Memory B cell (primary cell): ENCODE results near the gene PPP1R9B.

Experiments
- ATAC-seq: fragments of 150-1000 bp; cut with Tn5 transposase; 2 replicates; pipeline ENCODE4 v1.10.0; 2021; ENCODE audit warnings: low read depth, mild to moderate bottlenecking, moderate library complexity
- DNase-seq, 2 donors: peaks; one replicate each; pipeline ENCODE4 v3.0.0; 2022; ENCODE audit warnings: low spot score in 2 of 2
- H3K27ac Mint-ChIP-seq: one replicate; pipeline ENCODE4 v1.8.0; 2022; ENCODE audit warnings: mild to moderate bottlenecking, moderate library complexity, mixed read lengths
- H3K27me3 Mint-ChIP-seq: one replicate; pipeline ENCODE4 v1.8.0; 2022; ENCODE audit warnings: mixed read lengths
- H3K36me3 Mint-ChIP-seq: one replicate; pipeline ENCODE4 v1.8.0; 2022; ENCODE audit warnings: mild to moderate bottlenecking, mixed read lengths
- H3K4me1 Mint-ChIP-seq: one replicate; pipeline ENCODE4 v1.8.0; 2022; ENCODE audit warnings: mixed read lengths
- H3K4me3 Mint-ChIP-seq: one replicate; pipeline ENCODE4 v1.8.0; 2022; ENCODE audit warnings: mild to moderate bottlenecking, moderate library complexity, mixed read lengths
- H3K9me3 Mint-ChIP-seq: one replicate; pipeline ENCODE4 v1.8.0; 2022; ENCODE audit warnings: mixed read lengths

PPP1R9B gene

GRCh38 chr17:50149091-50149416, 1.4 kb downstream of the PPP1R9B start:
- Mint-ChIP-seq H3K4me3 (peak overlapping the region; percentile 97), H3K36me3 (peaks cover 24% of the 10 kb centered on the region), H3K9me3 (no peaks in the 10 kb centered on the region), H3K27ac (peak overlapping the region; percentile 92), H3K27me3 (no peaks in the 10 kb centered on the region), H3K4me1 (peaks cover 34% of the 10 kb centered on the region)
- ATAC-seq (no peak), DNase-seq (peak in 1 of 2 donors; percentile 38)

DNA sequence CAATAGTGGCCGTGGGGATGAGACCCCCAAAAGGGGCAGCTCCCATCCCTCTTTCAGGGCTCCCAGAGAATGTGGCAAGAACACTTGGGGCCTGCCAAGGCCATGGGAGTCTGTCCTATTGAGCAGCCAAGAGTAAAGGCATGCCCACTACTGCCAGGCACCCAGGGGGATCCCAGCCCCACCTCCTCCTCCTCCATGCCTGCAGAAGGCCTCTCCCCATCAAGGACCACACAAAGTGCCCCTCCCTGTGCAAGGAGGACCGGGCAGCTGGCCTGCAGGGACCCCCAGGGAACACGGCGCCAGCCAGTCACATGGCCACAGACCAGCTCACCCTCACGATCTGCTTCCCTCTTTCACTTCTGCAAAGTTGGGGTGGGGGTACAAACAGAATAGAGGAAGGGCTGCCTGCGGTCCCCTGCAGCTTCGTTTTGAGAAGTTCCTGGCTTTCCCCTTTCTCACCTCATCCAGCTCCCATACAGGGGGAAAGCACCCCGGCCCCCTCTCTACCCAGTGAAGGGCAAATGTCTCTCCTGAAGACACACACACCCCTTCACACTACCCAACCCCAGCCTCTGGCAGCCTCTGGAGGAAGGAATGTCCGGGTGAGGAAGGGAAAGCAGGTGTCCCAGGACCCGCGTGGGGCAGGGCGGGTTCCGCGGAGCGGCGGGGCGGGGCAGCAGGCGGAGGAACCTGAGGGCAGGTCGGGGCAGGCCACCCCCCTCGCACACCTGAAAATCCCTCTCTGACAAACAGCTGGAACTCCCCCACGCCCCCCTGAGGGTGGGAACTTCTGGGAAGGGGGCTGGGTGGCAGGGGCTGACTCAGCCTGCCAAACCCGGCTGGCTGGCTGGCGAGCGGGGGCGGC, 2.0 kb downstream of the PPP1R9B start:
- H3K9me3 Mint-ChIP-seq: no peaks in the 10 kb centered on the region
- peaks cover 24% of the 10 kb centered on the region for H3K36me3 Mint-ChIP-seq
- peaks cover 40% of the 10 kb centered on the region for H3K4me1 Mint-ChIP-seq
- peak overlapping the region; percentile 92 for H3K27ac Mint-ChIP-seq
- H3K4me3 Mint-ChIP-seq: peak overlapping the region; percentile 97
- peak; percentile 74 to 86 for DNase-seq
- ATAC-seq: peak; percentile 74
- H3K27me3 Mint-ChIP-seq: no peaks in the 10 kb centered on the region

DNA sequence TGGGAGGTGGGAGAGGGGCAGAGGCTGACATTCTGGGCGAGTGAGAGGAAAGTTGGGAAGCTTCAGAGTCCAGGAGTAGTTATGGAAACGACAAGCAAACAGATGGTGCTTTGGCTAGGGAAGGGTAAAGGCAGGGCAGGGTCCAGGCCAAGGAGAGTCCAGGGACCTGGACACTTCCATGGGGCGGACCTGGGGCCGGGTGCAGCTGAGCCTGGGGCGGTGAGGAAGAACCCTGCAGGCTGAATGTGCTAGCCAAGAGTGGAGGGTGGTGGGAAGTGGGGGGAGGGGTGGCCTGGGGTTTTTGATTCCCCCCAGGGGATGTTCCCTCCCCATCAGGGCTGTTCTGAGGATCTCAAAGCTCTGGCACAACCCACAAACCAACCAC, 2.6 kb downstream of the PPP1R9B start:
- Mint-ChIP-seq H3K4me3 (peak overlapping the region; percentile 97), H3K36me3 (peaks cover 28% of the 10 kb centered on the region), H3K27ac (peak overlapping the region; percentile 92), H3K4me1 (peaks cover 45% of the 10 kb centered on the region), H3K9me3 (no peaks in the 10 kb centered on the region), H3K27me3 (no peaks in the 10 kb centered on the region)
- ATAC-seq (no peak), DNase-seq (no peak)

DNA sequence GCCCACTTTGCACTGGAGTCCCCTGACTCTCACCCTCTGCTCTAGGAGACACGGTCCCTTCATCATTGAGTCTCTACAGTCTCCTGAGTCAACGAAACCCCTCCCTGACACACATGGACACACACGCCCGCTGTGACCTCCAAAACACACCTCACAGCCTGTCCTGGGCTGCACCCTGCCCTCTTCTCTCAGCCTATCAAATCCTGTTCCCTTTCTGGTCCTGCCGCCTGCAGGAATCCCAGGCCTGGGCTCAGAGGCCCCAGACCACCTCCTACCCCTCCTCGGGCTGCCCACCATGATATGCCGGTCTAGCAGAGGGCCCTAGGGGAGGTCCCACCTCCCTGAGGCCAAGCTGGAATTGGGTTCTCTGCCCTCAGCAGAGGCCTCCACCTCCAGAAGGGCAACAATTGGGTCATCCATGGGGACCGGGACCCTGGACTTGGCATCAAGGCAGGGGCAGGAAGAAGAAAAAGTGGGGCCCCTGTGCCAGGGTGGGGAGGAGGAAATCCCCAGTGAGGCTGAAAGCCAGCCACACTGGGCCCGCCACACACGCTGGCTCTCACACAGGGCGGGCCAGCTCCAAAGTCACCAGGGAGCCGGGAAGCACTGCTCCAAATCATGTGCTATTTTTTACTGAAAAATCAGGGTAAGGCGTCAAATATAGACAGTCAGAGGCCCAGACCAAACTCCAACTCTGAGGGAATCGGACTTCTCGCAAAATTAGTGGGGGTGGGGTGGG, 3.4 kb downstream of the PPP1R9B start:
- Mint-ChIP-seq H3K27ac (peak overlapping the region; percentile 92), H3K36me3 (peaks cover 36% of the 10 kb centered on the region), H3K9me3 (no peaks in the 10 kb centered on the region), H3K4me3 (peak overlapping the region; percentile 97), H3K27me3 (no peaks in the 10 kb centered on the region), H3K4me1 (peaks cover 50% of the 10 kb centered on the region)
- no peak for DNase-seq
- no peak for ATAC-seq

DNA sequence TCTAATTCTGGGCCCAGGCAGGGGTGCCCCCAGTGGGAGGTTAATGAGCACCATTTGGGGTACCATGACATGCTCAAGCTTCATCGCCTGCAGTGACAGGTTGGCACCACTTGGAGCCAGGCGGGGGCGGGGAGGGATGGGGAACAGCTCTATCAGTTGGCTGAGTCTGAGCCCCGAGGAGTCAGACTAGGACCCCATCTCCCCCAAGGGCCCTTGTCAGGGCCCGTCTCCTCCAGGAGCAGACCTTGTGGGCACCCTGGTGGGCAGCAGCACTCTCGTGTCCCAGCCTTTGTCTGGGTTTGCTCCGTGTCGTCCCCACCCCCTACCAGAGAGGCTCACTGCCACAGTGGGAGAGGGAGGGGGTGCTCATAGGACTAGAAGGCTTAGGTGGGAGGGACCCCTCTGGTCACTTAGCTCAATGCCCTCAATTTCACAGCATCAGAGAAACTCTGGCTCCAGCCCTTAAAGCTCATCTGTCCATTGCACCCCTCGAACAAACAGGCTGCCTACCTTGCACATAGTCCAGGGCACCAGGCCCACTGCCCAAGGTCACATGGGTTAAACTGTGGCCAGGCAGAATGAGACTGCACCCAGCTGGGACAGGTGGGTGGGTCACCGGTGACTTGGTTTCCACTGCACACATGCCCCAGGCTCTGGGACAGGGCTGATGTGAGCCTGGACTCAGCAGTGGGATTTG, 4.1 kb downstream of the PPP1R9B start:
- H3K36me3 Mint-ChIP-seq: peaks cover 40% of the 10 kb centered on the region
- no peaks in the 10 kb centered on the region for H3K9me3 Mint-ChIP-seq
- ATAC-seq (no peak), DNase-seq (no peak)
- no peaks in the 10 kb centered on the region for H3K27me3 Mint-ChIP-seq
- H3K27ac Mint-ChIP-seq: peak overlapping the region; percentile 92
- H3K4me1 Mint-ChIP-seq: peaks cover 55% of the 10 kb centered on the region
- peak overlapping the region; percentile 97 for H3K4me3 Mint-ChIP-seq

DNA sequence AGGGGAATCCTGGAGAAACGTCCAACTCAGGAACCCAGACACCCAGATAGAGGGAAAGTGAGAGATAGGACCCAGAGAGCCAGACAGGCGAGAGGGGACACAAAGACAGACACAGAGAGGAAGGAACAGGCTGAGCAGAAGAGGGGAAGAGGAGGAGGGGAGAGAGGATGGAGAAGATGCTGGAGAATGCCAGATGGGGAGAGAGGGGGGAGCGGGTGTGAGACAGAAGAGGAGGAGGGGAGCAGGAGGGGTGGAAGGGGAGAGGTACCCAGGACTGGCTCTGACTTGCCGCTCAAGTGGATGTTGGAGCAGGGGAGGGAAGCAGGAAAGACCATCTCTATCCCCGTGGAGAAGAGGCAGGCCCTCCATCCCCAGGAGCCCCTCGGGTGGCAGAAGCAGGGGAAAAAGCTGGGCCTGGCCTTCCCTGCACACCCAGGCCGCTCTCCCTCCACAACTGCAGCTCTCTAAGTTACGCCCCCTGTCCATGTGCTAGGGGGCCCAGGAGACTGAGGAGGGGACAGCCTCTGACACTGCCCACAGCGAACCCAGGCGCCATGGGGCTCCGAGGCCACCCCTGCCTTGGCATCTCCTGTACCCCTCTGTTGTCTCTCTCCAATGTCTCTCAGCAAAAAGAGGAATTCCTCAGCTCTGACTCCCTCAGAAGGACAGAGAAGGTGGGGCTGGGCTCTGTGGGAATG, 4.8 kb downstream of the PPP1R9B start:
- Mint-ChIP-seq H3K27ac (peak overlapping the region; percentile 92), H3K36me3 (peaks cover 42% of the 10 kb centered on the region), H3K9me3 (no peaks in the 10 kb centered on the region), H3K4me3 (peak overlapping the region; percentile 97), H3K4me1 (peaks cover 61% of the 10 kb centered on the region), H3K27me3 (no peaks in the 10 kb centered on the region)
- ATAC-seq (no peak), DNase-seq (no peak)

GRCh38 chr17:50144845-50145531, 5.5 kb downstream of the PPP1R9B start:
- Mint-ChIP-seq H3K27ac (peak overlapping the region; percentile 92), H3K36me3 (peaks cover 43% of the 10 kb centered on the region), H3K27me3 (no peaks in the 10 kb centered on the region), H3K9me3 (no peaks in the 10 kb centered on the region), H3K4me3 (peak overlapping the region; percentile 97), H3K4me1 (peaks cover 67% of the 10 kb centered on the region)
- ATAC-seq: no peak
- no peak for DNase-seq

DNA sequence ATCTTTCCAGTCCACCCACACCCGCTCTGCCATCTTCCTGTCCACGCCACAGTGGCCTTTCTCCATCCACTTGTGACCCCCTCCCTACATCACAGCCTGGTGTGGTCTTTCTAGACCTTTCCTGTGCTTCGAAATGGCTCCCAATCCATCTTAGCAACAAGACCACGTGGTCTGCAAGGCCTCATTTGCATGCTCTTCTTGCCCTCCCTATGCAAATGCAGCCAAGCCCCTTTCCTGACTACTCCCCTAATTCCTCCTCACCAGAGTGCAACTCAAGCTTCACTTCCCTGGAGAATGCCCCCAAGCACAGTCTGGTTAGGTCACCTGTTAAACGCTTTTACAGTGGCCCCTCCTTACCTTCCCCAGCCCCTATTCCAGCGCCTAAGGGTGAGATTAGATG, 6.1 kb downstream of the PPP1R9B start:
- Mint-ChIP-seq H3K4me3 (peak overlapping the region; percentile 97), H3K9me3 (no peaks in the 10 kb centered on the region), H3K27me3 (no peaks in the 10 kb centered on the region), H3K36me3 (peaks cover 46% of the 10 kb centered on the region), H3K27ac (peak overlapping the region; percentile 92), H3K4me1 (peaks cover 70% of the 10 kb centered on the region)
- ATAC-seq: no peak
- DNase-seq: no peak

GRCh38 chr17:50143461-50144176, 6.9 kb downstream of the PPP1R9B start:
- no peak for DNase-seq
- ATAC-seq: no peak
- Mint-ChIP-seq H3K4me1 (peaks cover 70% of the 10 kb centered on the region), H3K4me3 (peak overlapping the region; percentile 97), H3K9me3 (no peaks in the 10 kb centered on the region), H3K27ac (peak overlapping the region; percentile 54), H3K27me3 (no peaks in the 10 kb centered on the region), H3K36me3 (peaks cover 44% of the 10 kb centered on the region)

DNA sequence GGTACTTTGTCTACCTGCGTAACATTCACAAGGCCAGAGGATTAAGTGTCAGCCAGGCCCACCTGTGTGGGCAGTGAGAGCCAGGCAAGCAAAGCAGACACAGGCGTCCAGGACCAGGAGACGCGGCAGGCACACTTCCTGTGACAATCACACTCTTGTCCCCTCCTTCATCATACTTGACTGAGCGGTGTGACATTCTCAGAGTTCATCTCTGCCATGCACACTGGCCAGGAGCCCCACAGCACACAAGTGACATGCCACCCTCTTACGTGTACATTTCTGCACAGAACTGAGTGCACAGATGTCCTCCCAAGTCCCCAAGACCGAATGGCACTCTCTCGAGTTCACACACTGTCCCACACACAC, 8.7 kb downstream of the PPP1R9B start:
- Mint-ChIP-seq H3K4me1 (peaks cover 72% of the 10 kb centered on the region), H3K27me3 (no peaks in the 10 kb centered on the region), H3K36me3 (peaks cover 53% of the 10 kb centered on the region), H3K9me3 (no peaks in the 10 kb centered on the region), H3K4me3 (peak overlapping the region; percentile 60), H3K27ac (peak overlapping the region; percentile 54)
- ATAC-seq (no peak), DNase-seq (no peak)

GRCh38 chr17:50141026-50141744, 9.3 kb downstream of the PPP1R9B start:
- no peak for ATAC-seq
- H3K4me1 Mint-ChIP-seq: peaks cover 71% of the 10 kb centered on the region

More at GRCh38 chr17:50141026-50141744, 9.3 kb downstream of the PPP1R9B start:
- peak overlapping the region; percentile 54 for H3K27ac Mint-ChIP-seq
- peak overlapping the region; percentile 60 for H3K4me3 Mint-ChIP-seq
- no peaks in the 10 kb centered on the region for H3K9me3 Mint-ChIP-seq
- DNase-seq: no peak
- H3K36me3 Mint-ChIP-seq: peaks cover 57% of the 10 kb centered on the region
- H3K27me3 Mint-ChIP-seq: no peaks in the 10 kb centered on the region
